ENCODE results near the gene RALGAPB.

DNA sequence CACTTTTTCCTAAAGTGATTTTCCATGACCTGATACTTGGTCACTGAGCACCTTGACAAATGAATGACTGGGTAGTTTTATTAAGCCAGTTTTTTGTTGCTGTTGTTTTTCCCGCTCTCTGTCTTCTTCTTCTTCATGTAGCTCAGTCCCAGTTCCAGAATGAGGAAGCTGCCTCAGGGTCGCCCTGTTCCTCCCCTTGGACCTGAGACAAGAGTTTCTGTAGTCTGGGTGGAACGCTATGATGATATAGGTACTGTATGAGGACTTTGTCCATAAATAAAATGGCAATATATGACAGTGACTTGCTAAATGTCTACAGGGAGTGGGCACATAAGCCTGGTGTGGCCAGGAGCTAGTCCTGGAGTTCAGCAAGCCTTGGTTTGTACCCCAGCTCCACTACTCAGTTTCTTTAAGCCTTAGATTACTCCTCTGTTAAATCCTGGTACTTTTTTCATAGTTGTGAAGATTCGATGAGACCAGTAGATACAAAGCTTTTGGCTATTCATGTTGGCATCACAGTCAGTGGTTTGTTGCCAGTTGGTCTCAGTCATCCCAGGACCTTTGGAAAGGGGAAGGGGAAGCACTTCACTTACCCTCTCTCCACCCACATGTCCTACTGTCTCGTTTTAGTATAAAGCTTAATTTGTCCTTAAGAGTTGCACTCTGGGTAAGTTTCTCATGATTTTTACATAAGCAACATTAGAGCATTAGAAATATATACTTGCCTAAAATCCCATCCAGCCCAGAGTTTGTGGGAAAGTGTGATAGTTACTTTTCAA, 97.3 kb downstream of the RALGAPB start:
- TF ChIP-seq EP300 (IDR thresholded peaks at IDR 0.05) = no peak
- TF ChIP-seq, protein P1, sequence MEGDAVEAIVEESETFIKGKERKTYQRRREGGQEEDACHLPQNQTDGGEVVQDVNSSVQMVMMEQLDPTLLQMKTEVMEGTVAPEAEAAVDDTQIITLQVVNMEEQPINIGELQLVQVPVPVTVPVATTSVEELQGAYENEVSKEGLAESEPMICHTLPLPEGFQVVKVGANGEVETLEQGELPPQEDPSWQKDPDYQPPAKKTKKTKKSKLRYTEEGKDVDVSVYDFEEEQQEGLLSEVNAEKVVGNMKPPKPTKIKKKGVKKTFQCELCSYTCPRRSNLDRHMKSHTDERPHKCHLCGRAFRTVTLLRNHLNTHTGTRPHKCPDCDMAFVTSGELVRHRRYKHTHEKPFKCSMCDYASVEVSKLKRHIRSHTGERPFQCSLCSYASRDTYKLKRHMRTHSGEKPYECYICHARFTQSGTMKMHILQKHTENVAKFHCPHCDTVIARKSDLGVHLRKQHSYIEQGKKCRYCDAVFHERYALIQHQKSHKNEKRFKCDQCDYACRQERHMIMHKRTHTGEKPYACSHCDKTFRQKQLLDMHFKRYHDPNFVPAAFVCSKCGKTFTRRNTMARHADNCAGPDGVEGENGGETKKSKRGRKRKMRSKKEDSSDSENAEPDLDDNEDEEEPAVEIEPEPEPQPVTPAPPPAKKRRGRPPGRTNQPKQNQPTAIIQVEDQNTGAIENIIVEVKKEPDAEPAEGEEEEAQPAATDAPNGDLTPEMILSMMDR (IDR thresholded peaks at IDR 0.05) = no peak

All from suprapubic skin (tissue), 3 donors.